PC-3 (cell line): Measurements from ENCODE around the gene ACOXL. TPM values are rescaled to one million over a fixed set of nuclear protein-coding genes. Genes with fewer than 3 reads are reported as not detected.
A peak's percentile ranks its signal among the peaks of the same experiment; 100 is the strongest.

ENCODE experiments used
- ATAC-seq: fragments of 200-7000 bp; cut with Tn5 transposase; 2 replicates; pipeline ENCODE4 v1.9.1; 2020; ENCODE audit warnings: mild to moderate bottlenecking, moderate library complexity
- BruUV-seq: library from RNA; stranded (reverse); fragments of 400-500 nt; replicated peaks from 2 replicates; lab custom pipeline; 2021; lab: Mats Ljungman, UMichigan
- CTCF ChIA-PET: fragments of 300-600 bp; sonication (Branson Sonifier 250); formaldehyde crosslinking; loops from one replicate; lab custom pipeline; 2022; ENCODE audit warnings: antibody characterized with exemption; lab: Charles Lee
- POLR2A ChIA-PET: fragments of 300-600 bp; sonication (Branson Sonifier 250); formaldehyde crosslinking; loops from one replicate; lab custom pipeline; 2022; ENCODE audit warnings: antibody characterized with exemption; ENCODE audit not compliant: unreplicated experiment; lab: Charles Lee
- DNase-seq: peaks from one replicate; pipeline ENCODE4 v3.0.0-alpha.2; 2015
- H2AFZ ChIP-seq: fragments of 300-600 bp; sonication (generic); 2 replicates; pipeline ENCODE4 v1.6.0; 2016; ENCODE audit warnings: antibody characterized with exemption, low read length
- H3F3A ChIP-seq: fragments of 300-600 bp; sonication (generic); one replicate; pipeline ENCODE4 v1.6.0; 2017; ENCODE audit warnings: antibody characterized with exemption, low read length, control low read depth, mild to moderate bottlenecking; ENCODE audit not compliant: unreplicated experiment
- H3K27ac ChIP-seq: fragments of 300-600 bp; sonication (generic); 2 replicates; pipeline ENCODE4 v1.5.1; 2016; ENCODE audit warnings: mild to moderate bottlenecking, low read length
- H3K27me3 ChIP-seq: fragments of 300-600 bp; sonication (generic); 2 replicates; pipeline ENCODE4 v1.6.1; 2016; ENCODE audit warnings: low read length, mixed read lengths
- H3K36me3 ChIP-seq: fragments of 300-600 bp; sonication (generic); 2 replicates; pipeline ENCODE4 v1.6.1; 2016; ENCODE audit warnings: low read depth, mixed run types, low read length, mixed read lengths
- H3K4me1 ChIP-seq: fragments of 300-600 bp; sonication (generic); 2 replicates; pipeline ENCODE4 v1.5.1; 2016; ENCODE audit warnings: low read length; ENCODE audit not compliant: insufficient read depth
- H3K4me2 ChIP-seq: fragments of 300-600 bp; sonication (generic); 2 replicates; pipeline ENCODE4 v1.6.0; 2016; ENCODE audit warnings: low read length
- H3K4me3 ChIP-seq: fragments of 300-600 bp; sonication (generic); 2 replicates; pipeline ENCODE4 v1.5.1; 2016; ENCODE audit warnings: mild to moderate bottlenecking, low read length, mixed read lengths
- H3K79me2 ChIP-seq: fragments of 300-600 bp; sonication (generic); 2 replicates; pipeline ENCODE4 v1.6.1; 2017; ENCODE audit warnings: low read length, mixed read lengths
- H3K9ac ChIP-seq: fragments of 300-600 bp; sonication (generic); 2 replicates; pipeline ENCODE4 v1.6.0; 2016; ENCODE audit warnings: mild to moderate bottlenecking, low read length
- H3K9me2 ChIP-seq: fragments of 300-600 bp; sonication (generic); replicated peaks from 2 replicates; pipeline ENCODE4 v1.6.1; 2016; ENCODE audit warnings: mixed run types, low read length, mixed read lengths
- H3K9me3 ChIP-seq: fragments of 300-600 bp; sonication (generic); 2 replicates; pipeline ENCODE4 v1.6.1; 2016; ENCODE audit warnings: low read length, mixed read lengths
- H4K20me1 ChIP-seq: fragments of 300-600 bp; sonication (generic); 2 replicates; pipeline ENCODE4 v1.6.1; 2016; ENCODE audit warnings: low read length, mixed read lengths
- CTCF ChIP-seq: fragments of 300-600 bp; sonication (generic); conservative IDR thresholded peaks from 2 replicates; pipeline ENCODE4 v1.5.1; 2017; ENCODE audit warnings: antibody characterized with exemption, low read depth, mild to moderate bottlenecking, low read length
- EZH2 ChIP-seq: fragments of 300-600 bp; sonication (generic); IDR thresholded peaks from one replicate; pipeline ENCODE4 v1.6.1; 2017; ENCODE audit warnings: antibody characterized with exemption, mild to moderate bottlenecking, low read length; ENCODE audit not compliant: unreplicated experiment
- EZH2phosphoT487 ChIP-seq: fragments of 300-600 bp; sonication (generic); IDR thresholded peaks from 2 replicates; pipeline ENCODE4 v1.6.1; 2018; ENCODE audit warnings: mild to moderate bottlenecking, antibody characterized with exemption, low read length, borderline replicate concordance
- intact Hi-C: fragments of 100-400 bp; cut with micrococcal nuclease; formaldehyde crosslinking; loops from 2 replicates; pipeline ENCODE4 v1.9.0; 2023
- total RNA-seq: library from RNA; depleted of rRNA; stranded (reverse); fragments of >200 nt; gene quantifications from 2 replicates; pipeline ENCODE4 v1.2.3, GENCODE V29; 2014

ACOXL gene
- total RNA-seq, 1 experiment from 2014 or later = 16.3 TPM

DNA sequence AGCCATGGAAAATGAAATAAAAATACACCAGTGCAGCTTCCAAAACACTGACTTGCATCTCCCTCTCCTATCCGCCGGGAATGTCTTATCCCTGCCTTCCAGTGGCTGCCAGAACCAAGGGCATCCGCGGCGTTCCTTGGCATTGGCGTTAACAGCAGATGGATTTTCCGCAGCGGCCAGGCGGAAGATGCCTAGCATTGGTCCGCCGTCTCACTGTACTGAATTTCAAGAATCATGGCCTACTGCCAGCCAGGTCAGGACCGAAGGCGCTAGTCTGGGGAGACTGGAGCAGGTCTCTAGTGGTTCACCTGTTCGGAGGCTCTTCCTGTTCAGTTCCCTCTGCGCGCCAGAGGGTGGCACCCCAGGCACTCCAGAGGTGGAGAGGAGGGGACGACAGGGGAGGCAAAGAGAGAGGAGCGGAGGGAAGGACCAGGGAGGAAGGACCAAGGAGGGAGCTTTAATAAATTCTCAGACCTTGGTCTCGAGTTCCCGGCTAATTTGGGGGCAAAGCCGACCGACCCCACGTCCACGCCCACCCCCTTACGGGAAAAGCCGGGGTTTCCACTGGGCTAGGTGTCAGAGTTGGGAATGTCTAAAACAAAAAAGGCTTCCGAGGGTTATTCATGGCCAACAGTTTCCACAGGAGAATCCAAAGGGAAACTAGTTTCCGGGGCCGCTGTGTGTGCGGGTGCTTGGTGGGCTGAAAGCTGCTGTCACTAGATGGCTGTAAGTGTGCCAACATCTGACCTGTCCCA lies 384.6 kb downstream of the ACOXL start:
- H3K27me3 ChIP-seq = no peaks in the 10 kb centered on the region
- ChIA-PET CTCF (no interaction called here), POLR2A (no interaction called here)
- H3K4me2 ChIP-seq = peak overlapping the region; percentile 79
- no peaks in the 10 kb centered on the region for H3K36me3 ChIP-seq
- no TSS peak for BruUV-seq
- H3K27ac ChIP-seq = no peak overlapping the region
- H3K9me2 ChIP-seq = no peaks in the 10 kb centered on the region
- H2AFZ ChIP-seq = peak overlapping the region; percentile 65
- DNase-seq (peak; percentile 87), ATAC-seq (peak; percentile 59)
- peaks cover 12% of the 10 kb centered on the region for H3K79me2 ChIP-seq
- no peaks in the 10 kb centered on the region for H3F3A ChIP-seq
- peaks cover 11% of the 10 kb centered on the region for H4K20me1 ChIP-seq
- intact Hi-C loops = no loop called here
- no peak overlapping the region for H3K9ac ChIP-seq
- peak overlapping the region; percentile 56 for H3K4me3 ChIP-seq
- H3K4me1 ChIP-seq = peaks cover 10% of the 10 kb centered on the region
- peak; percentile 93 for TF ChIP-seq CTCF
- no peak for TF ChIP-seq EZH2
- H3K9me3 ChIP-seq = no peaks in the 10 kb centered on the region

DNA sequence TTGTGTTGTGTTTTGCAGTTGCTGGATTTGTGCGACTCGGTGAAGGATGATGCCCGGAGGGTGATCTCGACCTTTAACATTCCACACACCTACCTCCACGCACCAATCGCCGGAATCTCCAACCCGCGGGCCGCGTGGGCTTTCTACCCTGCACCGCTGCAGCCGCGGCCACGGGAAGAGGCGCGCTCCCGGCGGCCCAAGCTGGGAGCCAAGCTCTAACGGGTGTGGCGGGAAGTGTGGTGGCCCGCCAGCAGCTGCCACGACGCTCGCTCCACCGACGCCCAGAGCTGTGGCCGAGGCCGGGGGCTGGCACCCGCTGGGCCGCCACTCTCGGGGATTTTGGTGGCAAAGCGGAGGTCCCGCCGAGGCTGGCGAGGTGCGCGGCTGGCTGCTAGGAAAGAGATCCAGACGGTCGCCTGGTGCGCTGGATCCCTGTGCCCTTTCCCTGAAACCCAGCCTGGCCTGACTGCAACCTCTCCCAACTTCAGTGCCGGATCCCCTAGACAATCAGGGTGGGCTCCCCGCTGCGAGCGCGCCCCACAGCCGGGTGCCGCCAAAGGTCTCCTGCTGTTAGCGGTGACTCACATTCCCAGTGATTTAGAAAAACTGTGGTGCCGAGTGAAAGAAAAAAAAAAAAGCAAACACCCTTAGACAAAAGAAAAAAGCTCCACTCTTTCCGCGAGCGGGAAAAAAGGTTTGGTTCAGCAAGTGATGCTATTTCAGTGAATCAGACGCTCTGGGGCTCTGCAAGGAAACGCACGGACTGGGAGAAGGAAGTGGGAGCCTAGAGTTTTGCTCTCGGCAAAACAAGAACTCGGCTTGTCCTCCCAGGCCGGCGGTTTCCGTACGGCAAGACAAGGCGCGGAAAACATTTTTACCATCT lies 385.5 kb downstream of the ACOXL start:
- Histone ChIP-seq H3K79me2 (peaks cover 18% of the 10 kb centered on the region), H3K36me3 (no peaks in the 10 kb centered on the region), H3K27ac (no peak overlapping the region), H2AFZ (peak overlapping the region; percentile 65), H3K4me1 (peaks cover 10% of the 10 kb centered on the region), H4K20me1 (peaks cover 13% of the 10 kb centered on the region), H3F3A (no peaks in the 10 kb centered on the region), H3K27me3 (no peaks in the 10 kb centered on the region), H3K9me2 (no peaks in the 10 kb centered on the region), H3K4me2 (peak overlapping the region; percentile 79), H3K9ac (no peak overlapping the region), H3K9me3 (no peaks in the 10 kb centered on the region), H3K4me3 (peak overlapping the region; percentile 56; the same call in 1 of the 2 replicates)
- ChIA-PET CTCF (no interaction called here), POLR2A (no interaction called here)
- ATAC-seq (no peak), DNase-seq (no peak)
- intact Hi-C loops = no loop called here
- no TSS peak for BruUV-seq
- no peak for TF ChIP-seq CTCF
- no peak for TF ChIP-seq EZH2phosphoT487
- TF ChIP-seq EZH2 = no peak
